Adrenal gland (tissue), 12 donors: Measurements from ENCODE around the gene MRC2. TPM values are rescaled to one million over a fixed set of nuclear protein-coding genes. Genes with fewer than 3 reads are reported as not detected.
A peak's percentile ranks its signal among the peaks of the same experiment; 100 is the strongest.

Experiments
- DNase-seq, 7 donors: peaks; one replicate each; pipeline ENCODE4 v3.0.0-alpha.2; 2019 to 2020
- H3K27ac ChIP-seq, 5 donors: fragments of 200-600 bp; sonication (generic) in 4 of 5; 1 replicate in 3 of 5; 2 replicates in 2 of 5; pipeline versions ENCODE4 v1.5.1 to v1.8.0; 2016 to 2020; ENCODE audit warnings: mild to moderate bottlenecking in 1 of 5
- H3K27me3 ChIP-seq: fragments of 200-600 bp; 2 replicates; pipeline ENCODE4 v1.8.0; 2021
- H3K36me3 ChIP-seq, 2 donors: fragments of 200-600 bp; replicated peaks in 1 of 2; 1 replicate in 1 of 2; 2 replicates in 1 of 2; pipeline versions ENCODE4 v1.5.1 to v1.8.0; 2018 to 2022
- H3K4me1 ChIP-seq, 2 donors: fragments of 200-600 bp; replicated peaks in 1 of 2; 1 replicate in 1 of 2; 2 replicates in 1 of 2; pipeline versions ENCODE4 v1.5.1 to v1.8.0; 2018 to 2021
- H3K4me3 ChIP-seq, 4 donors: fragments of 200-600 bp; sonication (generic) in 3 of 4; one replicate each; pipeline ENCODE4 v1.5.1; 2016 to 2018
- H3K9me3 ChIP-seq, 3 donors: fragments of 200-600 bp; sonication (generic) in 1 of 3; replicated peaks in 1 of 3; 1 replicate in 2 of 3; 2 replicates in 1 of 3; pipeline versions ENCODE4 v1.5.1 to v1.8.0; 2016 to 2021
- POLR2A ChIP-seq, 2 donors: fragments of 450-650 bp; IDR thresholded peaks; one replicate each; pipeline ENCODE4 v1.6.1; 2017; ENCODE audit warnings: antibody characterized with exemption in 2 of 2, mild to moderate bottlenecking in 2 of 2, moderate library complexity in 1 of 2
- WGBS, 4 donors: extraction: QIAGEN DNeasy Blood & Tissue Kit in 2 of 4; methylation state at CpG; one replicate each; pipeline versions ENCODE4 v1.1.5 to v1.1.7; 2013 to 2017; 5-methylcytosine and 5-hydroxymethylcytosine counted together
- intact Hi-C, 2 donors: fragments of 100-400 bp; cut with DNase I; formaldehyde crosslinking; loops; one replicate each; pipeline versions ENCODE4 v1.14.1 to v1.15.0; 2022 to 2023
- polyA plus RNA-seq, 3 donors: library from polyadenylated mRNA; stranded (reverse); fragments of 200-250 nt in 2 of 3; fragments of 350-450 nt in 1 of 3; fragmentation: Illumina TruSeq in 1 of 3; extraction: RNeasy Lipid Tissue Mini Kit (QIAGEN cat#74804) in 1 of 3; gene quantifications; one replicate each; pipeline ENCODE4 v1.2.3, GENCODE V29; 2013 to 2014
- total RNA-seq, 9 donors: library from RNA; depleted of rRNA in 4 of 9; stranded (reverse); fragments of >200 nt in 4 of 9; fragments of 120-200 nt in 1 of 9; fragmentation: NEBNext Ultra II Directional in 1 of 9; extraction: Animal tissue kit (Norgen Biotek cat#: 25700) in 1 of 9; gene quantifications; one replicate each; pipeline versions ENCODE4 v1.1.0 to v1.2.4, GENCODE V29; 2013 to 2023
- TF ChIP-seq, protein P1 (sequence below), 6 experiments: fragments of 450-650 bp in 4 of 6; fragments of 200-600 bp in 2 of 6; sonication (generic) in 1 of 6; IDR thresholded peaks; 1 replicate in 5 of 6; 2 replicates in 1 of 6; pipeline versions ENCODE4 v1.5.1 to v1.8.0; 2016 to 2021; ENCODE audit warnings: antibody characterized with exemption in 6 of 6, mild to moderate bottlenecking in 2 of 6, moderate library complexity in 1 of 6
- donor health status: healthy with polysubstance abuse.
- donor health status: Bipolar disorder and iron deficiency.
- donor health status: DM: yes; HTN: yes; CAD: no.
- donor health status: DM: no; HTN: no; CAD: no.
- donor health status: DM: no; HTN: no; CAD: no.
- donor health status: DM: yes; HTN: yes; CAD: no.

Gene MRC2
- total and polyA plus RNA-seq, 12 donors: 5.2 to 68.3 (median 29.6) TPM

DNA sequence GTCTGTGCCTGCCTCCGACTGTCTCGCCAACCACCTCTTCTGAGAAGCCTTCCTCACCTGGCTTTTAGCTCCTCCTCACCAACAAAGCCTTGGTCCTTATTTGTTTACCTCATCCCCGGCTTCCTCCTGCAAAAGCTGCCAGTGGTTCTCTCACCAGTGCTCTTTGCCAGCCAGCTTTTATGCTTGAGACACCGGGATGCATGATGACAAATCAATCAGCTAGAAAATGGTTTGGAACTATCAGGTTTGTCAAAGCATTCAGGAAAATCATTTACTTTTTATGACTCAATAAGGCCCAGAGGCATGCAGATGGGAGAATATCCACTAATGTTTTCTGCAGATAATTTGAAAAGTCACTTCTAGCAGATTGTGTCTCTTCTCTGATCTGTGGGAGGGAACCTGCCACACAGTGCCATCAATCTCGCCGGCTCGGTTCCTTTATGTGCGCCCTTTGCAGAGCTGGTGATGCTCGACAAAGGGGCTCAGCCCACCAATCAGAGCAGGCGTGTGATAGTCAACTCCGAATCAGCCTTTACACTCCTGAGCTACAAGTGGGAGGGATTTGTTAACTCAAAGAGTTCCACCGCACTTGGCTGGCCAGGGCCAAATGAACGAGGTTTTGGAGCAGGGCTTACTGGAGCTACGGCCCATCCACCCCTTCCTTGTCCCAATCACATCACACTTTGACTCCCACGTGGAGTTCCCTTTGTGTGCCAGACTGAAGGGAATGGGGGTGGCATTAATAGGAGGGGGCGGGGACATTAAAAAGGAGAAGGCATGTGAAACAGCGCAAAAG is 85.8 kb downstream of the MRC2 start:
- peak in 1 of 7 donors; percentile 23 for DNase-seq
- Histone ChIP-seq H3K36me3 (no peaks in the 10 kb centered on the region), H3K4me1 (peaks cover 0 to 9% of the 10 kb centered on the region in 2 donors), H3K27ac (no peak overlapping the region), H3K9me3 (peaks cover 0 to 4% (median 0%) of the 10 kb centered on the region in 3 donors), H3K27me3 (no peaks in the 10 kb centered on the region), H3K4me3 (no peak overlapping the region)
- TF ChIP-seq POLR2A (IDR thresholded peaks at IDR 0.05): no peak
- TF ChIP-seq, protein P1, sequence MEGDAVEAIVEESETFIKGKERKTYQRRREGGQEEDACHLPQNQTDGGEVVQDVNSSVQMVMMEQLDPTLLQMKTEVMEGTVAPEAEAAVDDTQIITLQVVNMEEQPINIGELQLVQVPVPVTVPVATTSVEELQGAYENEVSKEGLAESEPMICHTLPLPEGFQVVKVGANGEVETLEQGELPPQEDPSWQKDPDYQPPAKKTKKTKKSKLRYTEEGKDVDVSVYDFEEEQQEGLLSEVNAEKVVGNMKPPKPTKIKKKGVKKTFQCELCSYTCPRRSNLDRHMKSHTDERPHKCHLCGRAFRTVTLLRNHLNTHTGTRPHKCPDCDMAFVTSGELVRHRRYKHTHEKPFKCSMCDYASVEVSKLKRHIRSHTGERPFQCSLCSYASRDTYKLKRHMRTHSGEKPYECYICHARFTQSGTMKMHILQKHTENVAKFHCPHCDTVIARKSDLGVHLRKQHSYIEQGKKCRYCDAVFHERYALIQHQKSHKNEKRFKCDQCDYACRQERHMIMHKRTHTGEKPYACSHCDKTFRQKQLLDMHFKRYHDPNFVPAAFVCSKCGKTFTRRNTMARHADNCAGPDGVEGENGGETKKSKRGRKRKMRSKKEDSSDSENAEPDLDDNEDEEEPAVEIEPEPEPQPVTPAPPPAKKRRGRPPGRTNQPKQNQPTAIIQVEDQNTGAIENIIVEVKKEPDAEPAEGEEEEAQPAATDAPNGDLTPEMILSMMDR (IDR thresholded peaks at IDR 0.05): no peak
- intact Hi-C loops: no loop called here
- WGBS, 4 donors: 92 to 95% (median 94%) methylated on average over 17 of the region's 17 CpGs

DNA sequence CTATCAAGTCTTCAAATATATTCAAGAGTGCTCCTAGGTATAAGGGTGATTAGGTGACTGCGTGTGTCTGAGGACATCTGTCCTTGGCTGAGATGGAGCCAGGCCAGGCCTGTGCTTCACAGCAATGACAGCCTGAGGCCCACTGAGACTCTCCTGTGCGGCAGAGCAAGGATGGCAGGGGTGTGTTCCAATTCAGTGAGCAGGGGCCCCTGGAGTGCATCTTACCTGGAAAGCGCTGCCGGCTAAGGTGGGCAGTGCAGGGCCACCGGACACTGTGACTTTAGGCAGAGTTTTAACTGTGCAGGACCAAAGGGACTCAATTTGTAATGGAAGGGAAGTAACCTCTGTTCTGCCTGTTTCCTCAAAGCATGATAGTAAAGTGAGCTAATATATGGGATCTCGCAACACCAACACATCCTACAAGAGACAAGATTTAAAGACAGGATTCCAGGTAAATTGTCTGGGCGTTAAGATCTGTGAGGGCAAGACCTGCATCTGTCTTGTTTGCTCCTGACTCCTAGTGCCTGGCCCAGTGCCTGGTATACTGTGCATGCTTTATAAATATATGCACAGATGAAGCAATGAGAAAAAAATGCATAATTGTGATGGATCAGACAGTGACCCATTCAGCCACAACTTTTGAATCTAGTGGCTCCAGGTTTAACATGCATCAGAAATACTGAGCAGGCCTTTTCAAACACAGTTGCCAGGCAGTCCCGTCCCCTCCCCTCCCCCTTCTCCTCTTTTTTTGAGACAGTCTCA is 86.7 kb downstream of the MRC2 start:
- DNase-seq: peak in 1 of 7 donors; percentile 50
- Histone ChIP-seq H3K36me3 (no peaks in the 10 kb centered on the region), H3K27me3 (no peaks in the 10 kb centered on the region), H3K27ac (no peak overlapping the region), H3K4me1 (peaks cover 0 to 9% of the 10 kb centered on the region in 2 donors), H3K4me3 (no peak overlapping the region), H3K9me3 (no peaks in the 10 kb centered on the region)
- intact Hi-C loops: no loop called here
- TF ChIP-seq, protein P1 (IDR thresholded peaks at IDR 0.05): no peak
- no peak for TF ChIP-seq POLR2A (IDR thresholded peaks at IDR 0.05)
- 81 to 88% (median 84%) methylated on average over 8 of the region's 8 CpGs for WGBS, 4 donors

DNA sequence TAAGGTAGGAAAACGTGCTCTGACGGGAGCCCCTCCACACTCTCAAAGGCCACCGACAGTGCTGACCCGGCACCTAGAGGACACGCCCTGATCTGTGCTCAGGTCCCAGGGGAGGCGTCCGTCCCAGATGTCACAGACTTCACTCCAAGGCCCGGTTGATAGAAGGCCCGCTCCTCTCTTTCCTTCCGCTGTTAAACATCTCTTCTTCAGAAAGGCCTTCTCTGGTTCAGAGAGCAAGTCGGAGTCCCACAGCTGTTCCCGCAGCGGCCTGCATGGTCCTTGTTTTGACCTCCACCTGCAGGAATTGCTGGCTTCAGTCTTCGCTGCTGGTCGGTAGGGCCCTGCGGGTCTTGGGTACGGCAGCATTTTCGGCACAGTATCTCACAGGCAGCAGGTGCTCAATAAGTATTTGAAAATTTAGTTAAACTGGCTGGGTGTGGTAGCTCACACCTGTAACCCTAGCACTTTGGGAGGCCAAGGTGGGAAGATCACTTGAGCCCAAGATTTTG is 88.5 kb downstream of the MRC2 start:
- Histone ChIP-seq H3K4me1 (peaks cover 0 to 9% of the 10 kb centered on the region in 2 donors), H3K36me3 (no peaks in the 10 kb centered on the region), H3K9me3 (no peaks in the 10 kb centered on the region), H3K4me3 (no peak overlapping the region), H3K27ac (no peak overlapping the region), H3K27me3 (no peaks in the 10 kb centered on the region)
- intact Hi-C loops: no loop called here
- WGBS, 4 donors: 93 to 97% (median 96%) methylated on average over 15 to 18 of the region's 18 CpGs
- no peak for TF ChIP-seq POLR2A (IDR thresholded peaks at IDR 0.05)
- TF ChIP-seq, protein P1 (IDR thresholded peaks at IDR 0.05): no peak
- no peak for DNase-seq
